Ishikawa (cell line): ENCODE data around the gene PTPN1.

Experiments
- CEBPB ChIP-seq: IDR thresholded peaks from 2 replicates; pipeline ENCODE4 v1.6.1; 2012
- CREB1 ChIP-seq: IDR thresholded peaks from 2 replicates; pipeline ENCODE4 v1.6.1; 2012; ENCODE audit warnings: low read depth
- EGR1 ChIP-seq: IDR thresholded peaks from 2 replicates; pipeline ENCODE4 v1.6.1; 2012
- EP300 ChIP-seq: IDR thresholded peaks from 2 replicates; pipeline ENCODE4 v1.6.1; 2012; ENCODE audit warnings: borderline replicate concordance
- FOXM1 ChIP-seq: IDR thresholded peaks from 2 replicates; pipeline ENCODE4 v1.6.1; 2012; ENCODE audit warnings: low read depth, borderline replicate concordance
- MAX ChIP-seq: IDR thresholded peaks from 2 replicates; pipeline ENCODE4 v1.6.1; 2012
- NFIC ChIP-seq: IDR thresholded peaks from 2 replicates; pipeline ENCODE4 v1.6.1; 2012
- RAD21 ChIP-seq: IDR thresholded peaks from 2 replicates; pipeline ENCODE4 v1.6.1; 2012; ENCODE audit warnings: low read depth
- REST ChIP-seq: IDR thresholded peaks from 2 replicates; pipeline ENCODE4 v1.6.1; 2012; ENCODE audit warnings: low read depth, mild to moderate bottlenecking
- TAF1 ChIP-seq: IDR thresholded peaks from 2 replicates; pipeline ENCODE4 v1.6.1; 2012; ENCODE audit warnings: low read depth, mild to moderate bottlenecking
- TCF12 ChIP-seq: IDR thresholded peaks from 2 replicates; pipeline ENCODE4 v1.6.1; 2012; ENCODE audit warnings: low read depth
- TEAD4 ChIP-seq: IDR thresholded peaks from 2 replicates; pipeline ENCODE4 v1.6.1; 2012
- USF1 ChIP-seq: IDR thresholded peaks from 2 replicates; pipeline ENCODE4 v1.6.1; 2012
- YY1 ChIP-seq: IDR thresholded peaks from 2 replicates; pipeline ENCODE4 v1.6.1; 2012; ENCODE audit warnings: low read depth
- ZBTB7A ChIP-seq: IDR thresholded peaks from 2 replicates; pipeline ENCODE4 v1.6.1; 2012; ENCODE audit warnings: low read depth

The PTPN1 gene

GRCh38 chr20:50518270-50518721 is 8.1 kb downstream of the PTPN1 start:
- TF ChIP-seq YY1 (no peak), TAF1 (no peak), TCF12 (no peak), USF1 (no peak), EGR1 (no peak), RAD21 (no peak), FOXM1 (no peak), CREB1 (no peak)

GRCh38 chr20:50519036-50519762 is 9.0 kb downstream of the PTPN1 start:
- TF ChIP-seq RAD21: no peak
- TF ChIP-seq MAX: no peak
- no peak for TF ChIP-seq EGR1
- no peak for TF ChIP-seq EP300
- TF ChIP-seq TCF12: no peak
- no peak for TF ChIP-seq ZBTB7A
- no peak for TF ChIP-seq TEAD4
- no peak for TF ChIP-seq REST

GRCh38 chr20:50520222-50520880 is 10.2 kb downstream of the PTPN1 start:
- TF ChIP-seq TEAD4: no peak
- TF ChIP-seq FOXM1: no peak
- no peak for TF ChIP-seq RAD21
- TF ChIP-seq TAF1: no peak
- TF ChIP-seq EP300: no peak
- no peak for TF ChIP-seq USF1
- no peak for TF ChIP-seq YY1
- no peak for TF ChIP-seq CREB1

- TF ChIP-seq CEBPB: no peak
- TF ChIP-seq NFIC: no peak
- TF ChIP-seq MAX: no peak
- no peak for TF ChIP-seq TEAD4
- no peak for TF ChIP-seq YY1
- TF ChIP-seq RAD21: no peak
- no peak for TF ChIP-seq TAF1
- TF ChIP-seq FOXM1: no peak
- no peak for TF ChIP-seq ZBTB7A
- no peak for TF ChIP-seq TCF12
- TF ChIP-seq REST: no peak
- no peak for TF ChIP-seq CREB1
- no peak for TF ChIP-seq EGR1
- TF ChIP-seq USF1: no peak
- no peak for TF ChIP-seq EP300
Measured at GRCh38 chr20:50521221-50522052, 11.3 kb downstream of the PTPN1 start.

- TF ChIP-seq USF1: no peak
- no peak for TF ChIP-seq TCF12
- no peak for TF ChIP-seq TAF1
- TF ChIP-seq TEAD4: no peak
- no peak for TF ChIP-seq REST
- no peak for TF ChIP-seq NFIC
- TF ChIP-seq FOXM1: no peak
- no peak for TF ChIP-seq RAD21
- no peak for TF ChIP-seq EGR1
- TF ChIP-seq YY1: no peak
- TF ChIP-seq EP300: no peak
- TF ChIP-seq CREB1: no peak
- TF ChIP-seq ZBTB7A: no peak
- TF ChIP-seq MAX: no peak
- TF ChIP-seq CEBPB: no peak
Measured at GRCh38 chr20:50522053-50522674, 12.0 kb downstream of the PTPN1 start.
